ENCODE results near the gene IZUMO1R. TPM values are rescaled to one million over a fixed set of nuclear protein-coding genes. Genes with fewer than 3 reads are reported as not detected.

Gene IZUMO1R
- total RNA-seq, 1 experiment from 2014 or later, result not detected

GRCh38 chr11:94295534-94295933 is 8.8 kb upstream of the IZUMO1R start:
- no peaks in the 10 kb centered on the region for H3K4me1 ChIP-seq (ENCODE audit: insufficient read depth, low read length)
- no peaks in the 10 kb centered on the region for H3K27me3 ChIP-seq (ENCODE audit: insufficient read depth, low read length)
- Mint-ChIP-seq H3K4me1 (peaks cover 0 to 6% of the 10 kb centered on the region in 2 experiments; a peak in 1 of 4 replicates), H3K4me3 (no peak overlapping the region), H3K9me3 (peaks cover 12 to 13% of the 10 kb centered on the region in 2 experiments), H3K27me3 (ENCODE audit: low read depth) (no peaks in the 10 kb centered on the region), H3K27ac (no peak overlapping the region), H3K36me3 (ENCODE audit: insufficient read depth in 1 of 3, low read depth in 3 of 3) (peaks cover 0 to 9% (median 3%) of the 10 kb centered on the region in 3 experiments; a peak in 1 of 7 replicates)
- H3K27ac ChIP-seq (ENCODE audit: insufficient read length, low read depth, low read length), result no peak overlapping the region
- H4K91ac ChIP-seq (ENCODE audit: insufficient read length, low read depth, low read length), result no peak overlapping the region
- no peak overlapping the region for H3K18ac ChIP-seq (ENCODE audit: insufficient read length, low read depth, low read length)
- no peak overlapping the region for H2BK5ac ChIP-seq (ENCODE audit: insufficient read length, low read length)
- no peak overlapping the region for H4K5ac ChIP-seq (ENCODE audit: insufficient read length, low read depth, low read length)
- H3T11ph ChIP-seq (ENCODE audit: low read length), result no peak overlapping the region
- no peaks in the 10 kb centered on the region for H3K23me2 ChIP-seq (ENCODE audit: insufficient read length, low read depth, low read length, poor library complexity, severe bottlenecking)
- no peak overlapping the region for H2BK120ac ChIP-seq (ENCODE audit: low read depth, low read length, poor library complexity, severe bottlenecking)
- no peaks in the 10 kb centered on the region for H4K20me1 ChIP-seq (ENCODE audit: control insufficient read depth, insufficient read depth, insufficient read length)
- H3K14ac ChIP-seq (ENCODE audit: insufficient read depth, low read length), result no peak overlapping the region
- WGBS (ENCODE audit: extremely low coverage, insufficient read length, low lambda C conversion rate), result no CpG with 5 or more reads among the region's 1 CpG
- H3K79me1 ChIP-seq (ENCODE audit: insufficient read depth, low read depth, low read length, poor library complexity, severe bottlenecking), result no peaks in the 10 kb centered on the region
- H2AK5ac ChIP-seq (ENCODE audit: insufficient read length, low read length), result no peak overlapping the region
- no peak for DNase-seq
- H3K56ac ChIP-seq (ENCODE audit: insufficient read length, low read depth, low read length), result no peak overlapping the region
- no peak for TF ChIP-seq CTCF (conservative IDR thresholded peaks at IDR 0.05)
- no peak overlapping the region for H3K23ac ChIP-seq (ENCODE audit: insufficient read length, low read depth, low read length)
- H2BK12ac ChIP-seq (ENCODE audit: insufficient read length, low read depth, low read length), result no peak overlapping the region
- no peak overlapping the region for H2BK15ac ChIP-seq (ENCODE audit: low read depth, low read length)
- H2AFZ ChIP-seq (ENCODE audit: low read length), result no peak overlapping the region
- no peak overlapping the region for H4K8ac ChIP-seq (replicated peaks; ENCODE audit: insufficient read length, low read depth, low read length)
- no peak overlapping the region for H2BK20ac ChIP-seq (ENCODE audit: low read depth, low read length, poor library complexity, severe bottlenecking)
- no peak overlapping the region for H3K9ac ChIP-seq (ENCODE audit: extremely low read depth, insufficient read length, low read length)
- no peak overlapping the region for H3K4me2 ChIP-seq (ENCODE audit: insufficient read depth, insufficient read length, low read length)
- H3K9me3 ChIP-seq (ENCODE audit: control insufficient read depth, low read depth, low read length), result no peaks in the 10 kb centered on the region
- H3K4ac ChIP-seq (ENCODE audit: low read depth, low read length), result no peak overlapping the region
- no peaks in the 10 kb centered on the region for H3K79me2 ChIP-seq (ENCODE audit: insufficient read depth, low read length)

Measured in H9 (cell line).